Daoy (cell line): ENCODE results near the gene GYPC. TPM values are rescaled to one million over a fixed set of nuclear protein-coding genes. Genes with fewer than 3 reads are reported as not detected.

Experiments used
- DNase-seq: peaks from one replicate; pipeline ENCODE4 v3.0.0-alpha.2; 2015; ENCODE audit warnings: low read depth
- total RNA-seq: library from RNA; depleted of rRNA; stranded (reverse); fragments of >200 nt; shearing (Covaris generic); gene quantifications from 2 replicates; pipeline ENCODE4 v1.2.3, GENCODE V29; 2014

The GYPC gene
- total RNA-seq, 1 experiment from 2014 or later = 23.6 TPM

DNA sequence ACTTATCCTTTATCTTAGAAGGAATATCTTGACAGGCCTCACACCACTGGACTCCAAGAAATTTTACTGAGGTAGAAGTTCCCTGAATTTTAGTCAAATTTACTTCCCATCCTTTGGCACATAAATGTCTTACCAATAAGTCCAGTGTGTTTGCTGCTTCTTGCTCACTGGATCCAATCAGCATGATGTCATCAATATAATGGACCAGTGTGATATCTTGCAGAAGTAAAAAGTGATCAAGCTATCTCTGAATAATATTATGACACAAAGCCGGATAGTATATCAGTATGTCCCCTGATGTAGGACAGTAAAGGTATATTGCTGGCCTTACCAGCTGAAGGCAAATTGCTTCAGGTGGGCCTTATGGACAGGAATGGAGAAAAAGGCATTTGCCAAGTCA, 6.9 kb upstream of the GYPC start:
- DNase-seq = no peak

DNA sequence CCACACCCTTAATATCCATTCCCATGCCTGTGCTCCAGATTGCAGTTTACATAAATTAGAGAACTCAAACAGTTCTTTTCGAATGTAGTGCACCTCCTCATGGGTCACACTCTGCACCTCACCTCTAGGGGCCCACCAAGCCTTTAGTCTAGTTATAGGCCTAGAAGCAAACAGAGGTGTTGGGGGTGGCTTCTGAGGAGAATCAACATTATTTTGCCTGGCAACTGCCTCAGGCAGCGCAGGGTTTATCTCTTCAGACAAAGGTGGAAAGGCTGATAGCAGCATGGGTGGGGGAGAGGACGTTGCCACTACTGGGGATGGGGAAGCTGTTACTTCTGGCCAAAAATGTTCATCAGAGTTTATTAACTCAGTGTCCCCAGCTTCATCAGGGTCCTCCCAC, 5.0 kb upstream of the GYPC start:
- DNase-seq = no peak

- no peak for DNase-seq
Observed at GRCh38 chr2:126652323-126652891, 3.6 kb upstream of the GYPC start.

DNA sequence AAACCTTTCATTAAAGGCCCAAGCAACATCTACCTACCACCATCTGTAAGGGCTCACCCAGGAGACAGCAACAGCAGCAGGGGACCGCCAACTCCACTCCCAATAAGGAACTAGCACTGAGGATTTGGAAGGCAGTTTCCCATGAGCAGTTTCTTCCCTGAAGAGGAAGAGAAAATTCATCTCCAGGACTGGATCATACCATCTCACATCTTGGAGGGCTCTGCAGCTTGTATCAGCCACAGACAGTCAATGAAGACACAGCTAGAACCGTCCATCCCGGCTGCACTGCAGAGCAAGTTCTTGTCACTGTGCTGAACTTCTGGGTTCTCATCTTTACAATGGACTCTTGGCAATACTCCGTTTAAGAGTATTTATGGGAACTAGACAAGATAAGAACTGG, 2.8 kb upstream of the GYPC start:
- DNase-seq = no peak

DNA sequence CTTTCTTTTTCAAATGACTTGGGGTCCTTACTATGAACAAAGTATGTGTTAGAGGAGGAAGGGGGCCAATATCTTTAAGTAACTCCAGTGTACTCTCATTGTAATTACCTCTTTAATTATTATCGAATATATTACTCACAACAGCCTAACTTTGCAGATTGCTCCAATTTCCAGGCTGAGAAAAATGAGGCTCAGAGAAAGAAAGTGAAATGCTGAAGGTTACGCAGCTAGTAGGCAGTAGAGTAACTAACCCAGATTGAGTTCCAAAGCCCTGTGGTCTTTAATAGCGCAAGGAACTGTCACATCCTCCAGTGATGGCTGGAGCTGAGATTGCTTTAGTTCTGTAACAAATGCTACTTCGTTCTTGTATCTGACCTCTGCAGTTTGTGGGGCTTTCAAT, 2.2 kb upstream of the GYPC start:
- DNase-seq = no peak

- no peak for DNase-seq
Observed at GRCh38 chr2:126655051-126655450, 907 bp upstream of the GYPC start.

- DNase-seq = peak; percentile 45
Observed at GRCh38 chr2:126656431-126657147, 631 bp downstream of the GYPC start.

- peak; percentile 84 for DNase-seq
Observed at GRCh38 chr2:126657148-126657635, 1.2 kb downstream of the GYPC start.

GRCh38 chr2:126657636-126658318, 1.8 kb downstream of the GYPC start:
- DNase-seq = peak; percentile 91

GRCh38 chr2:126658319-126658904, 2.5 kb downstream of the GYPC start:
- no peak for DNase-seq

GRCh38 chr2:126658905-126659561, 3.1 kb downstream of the GYPC start:
- peak; percentile 68 for DNase-seq

DNA sequence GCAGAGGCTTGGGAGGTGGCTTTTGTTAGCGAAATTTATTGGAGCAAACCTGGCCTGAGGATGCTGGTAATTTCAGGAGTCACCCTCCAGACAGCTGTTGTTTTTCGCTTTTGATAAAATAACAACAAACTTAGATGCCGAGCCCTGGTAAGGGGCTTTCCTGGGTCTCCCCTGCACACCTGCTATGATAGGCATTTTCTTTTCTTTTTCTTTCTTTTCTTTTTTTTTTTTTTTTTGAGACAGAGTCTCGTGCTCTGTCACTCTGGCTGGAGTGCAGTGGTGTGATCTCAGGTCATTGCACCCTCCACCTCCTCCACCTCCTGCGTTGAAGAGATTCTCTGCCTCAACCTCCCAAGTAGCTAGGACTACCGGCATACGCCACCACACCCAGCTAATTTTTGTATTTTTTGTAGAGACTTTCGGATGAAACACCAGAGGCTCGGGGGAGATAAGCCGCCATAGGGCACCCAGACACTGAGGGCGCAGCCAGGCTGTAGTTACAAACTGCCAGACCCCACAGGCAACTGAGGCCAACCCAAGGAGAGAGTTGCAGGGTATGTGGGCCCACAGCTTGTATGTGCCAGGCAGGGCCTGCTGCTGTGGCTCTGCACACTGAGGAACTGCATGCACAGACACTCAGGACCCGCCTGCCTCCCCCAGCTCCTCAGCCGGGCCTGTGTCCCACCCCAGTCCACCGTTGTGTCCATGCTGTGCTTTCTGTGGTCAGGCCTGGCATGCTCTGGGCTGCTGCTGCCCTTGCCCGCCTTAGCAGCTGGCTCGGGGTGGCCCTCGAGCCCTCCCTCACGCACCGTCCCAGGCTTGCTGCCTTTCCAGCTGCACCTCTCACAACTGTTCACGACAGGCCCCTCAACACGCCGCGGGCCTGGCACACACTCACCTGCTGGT, 3.9 kb downstream of the GYPC start:
- no peak for DNase-seq

- DNase-seq = no peak
Observed at GRCh38 chr2:126660971-126661370, 5.0 kb downstream of the GYPC start.

- no peak for DNase-seq
Observed at GRCh38 chr2:126661702-126662500, 5.9 kb downstream of the GYPC start.

DNA sequence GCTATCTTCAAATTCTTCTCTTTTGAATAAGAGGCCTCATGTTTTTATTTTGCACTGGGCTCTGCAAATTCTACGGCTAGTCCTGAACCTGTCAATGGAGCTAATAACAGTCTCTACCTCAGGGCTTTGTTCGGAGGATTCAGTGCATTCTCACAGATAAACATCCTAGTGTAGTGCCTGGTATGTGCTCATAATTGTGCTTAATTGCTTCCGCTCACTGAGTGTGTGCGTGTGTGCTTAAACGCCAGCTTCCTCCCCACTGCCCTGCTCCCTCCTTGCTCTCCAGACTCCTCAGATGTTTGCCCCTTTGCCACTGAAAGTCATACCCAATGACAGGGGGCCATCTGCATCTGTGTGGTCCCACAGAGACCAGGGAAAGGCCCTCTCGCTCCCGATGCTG, 6.7 kb downstream of the GYPC start:
- no peak for DNase-seq

DNA sequence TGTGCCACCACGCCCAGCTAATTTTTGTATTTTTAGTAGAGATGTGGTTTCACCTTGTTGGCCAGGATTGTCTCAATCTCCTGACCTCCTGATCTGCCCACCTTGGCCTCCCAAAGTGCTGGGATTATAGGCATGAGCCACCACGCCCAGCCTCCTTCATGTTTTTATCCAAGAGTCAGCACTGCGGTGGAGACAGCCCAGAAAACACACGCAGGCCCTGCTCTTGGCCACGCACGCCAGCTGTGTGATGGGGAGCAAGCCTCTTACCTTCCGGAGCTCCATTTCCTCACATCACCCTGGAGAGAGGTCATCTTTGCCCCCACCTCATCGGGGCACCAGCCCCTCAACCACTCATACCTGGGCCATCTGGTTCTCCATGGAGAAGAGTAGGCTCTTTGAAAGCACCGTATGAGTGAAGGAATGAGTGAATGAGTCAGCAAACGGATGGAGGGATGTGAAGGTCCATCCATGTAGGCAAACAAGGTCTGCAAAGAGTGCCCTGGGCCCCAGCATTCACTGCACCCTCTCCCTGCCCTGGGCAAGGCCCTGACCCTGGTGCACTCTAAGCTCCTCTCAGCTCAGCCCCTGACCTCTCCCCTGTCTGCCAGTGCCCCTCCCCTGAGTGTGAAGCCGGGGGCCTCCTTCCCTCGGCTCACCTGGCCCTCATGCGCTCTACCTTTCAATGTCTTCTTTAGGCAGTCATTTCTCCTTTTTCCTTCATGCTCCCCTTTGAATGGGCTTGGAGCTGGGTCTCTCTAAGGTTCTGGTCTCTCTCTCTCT, 7.4 kb downstream of the GYPC start:
- DNase-seq = no peak

DNA sequence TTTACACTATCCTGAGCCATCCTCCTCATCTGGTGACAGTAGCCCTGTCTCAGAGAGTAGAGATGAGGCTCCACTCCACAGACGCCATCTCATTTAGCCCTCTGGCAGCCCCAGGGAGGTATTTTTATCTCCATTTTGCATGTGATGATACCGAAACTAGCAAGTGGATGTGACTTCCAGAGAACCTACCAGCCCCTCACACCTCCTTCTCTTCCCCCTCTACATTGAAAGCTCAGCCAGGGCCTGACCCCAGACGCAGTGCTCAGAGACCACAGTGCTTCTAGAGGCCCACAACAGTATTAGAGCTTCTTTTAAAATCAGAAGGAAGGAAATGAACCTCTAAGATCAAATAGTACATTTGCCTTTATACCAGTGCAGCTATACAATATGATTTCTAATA, 8.3 kb downstream of the GYPC start:
- no peak for DNase-seq

- no peak for DNase-seq
Observed at GRCh38 chr2:126664639-126665038, 8.7 kb downstream of the GYPC start.

GRCh38 chr2:126665483-126665882, 9.5 kb downstream of the GYPC start:
- no peak for DNase-seq
